ENCODE results near the gene PHACTR1.

PHACTR1 gene

GRCh38 chr6:13015379-13015681 is 298.8 kb downstream of the PHACTR1 start:
- ATAC-seq = no peak
- TF ChIP-seq BACH2 (CRISPR knock-in tag; IDR thresholded peaks at IDR 0.05; ENCODE audit: borderline replicate concordance) = no peak
- TF ChIP-seq ESRRG (CRISPR knock-in tag; IDR thresholded peaks at IDR 0.05) = no peak
- TF ChIP-seq SNAI2 (CRISPR knock-in tag; IDR thresholded peaks at IDR 0.05) = no peak
- TF ChIP-seq CSDC2 (CRISPR knock-in tag; IDR thresholded peaks at IDR 0.05) = no peak
- no peak for TF ChIP-seq ZFP30 (CRISPR knock-in tag; IDR thresholded peaks at IDR 0.05)
- TF ChIP-seq TSHZ2 (CRISPR knock-in tag; IDR thresholded peaks at IDR 0.05) = no peak
- no peak for TF ChIP-seq TOX (CRISPR knock-in tag; IDR thresholded peaks at IDR 0.05; ENCODE audit: borderline replicate concordance)
- TF ChIP-seq, protein P1, sequence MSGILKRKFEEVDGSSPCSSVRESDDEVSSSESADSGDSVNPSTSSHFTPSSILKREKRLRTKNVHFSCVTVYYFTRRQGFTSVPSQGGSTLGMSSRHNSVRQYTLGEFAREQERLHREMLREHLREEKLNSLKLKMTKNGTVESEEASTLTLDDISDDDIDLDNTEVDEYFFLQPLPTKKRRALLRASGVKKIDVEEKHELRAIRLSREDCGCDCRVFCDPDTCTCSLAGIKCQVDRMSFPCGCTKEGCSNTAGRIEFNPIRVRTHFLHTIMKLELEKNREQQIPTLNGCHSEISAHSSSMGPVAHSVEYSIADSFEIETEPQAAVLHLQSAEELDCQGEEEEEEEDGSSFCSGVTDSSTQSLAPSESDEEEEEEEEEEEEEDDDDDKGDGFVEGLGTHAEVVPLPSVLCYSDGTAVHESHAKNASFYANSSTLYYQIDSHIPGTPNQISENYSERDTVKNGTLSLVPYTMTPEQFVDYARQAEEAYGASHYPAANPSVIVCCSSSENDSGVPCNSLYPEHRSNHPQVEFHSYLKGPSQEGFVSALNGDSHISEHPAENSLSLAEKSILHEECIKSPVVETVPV (CRISPR knock-in tag; IDR thresholded peaks at IDR 0.05) = no peak
- no peak for TF ChIP-seq ZNF70 (CRISPR knock-in tag; IDR thresholded peaks at IDR 0.05)
- TF ChIP-seq, protein P2, sequence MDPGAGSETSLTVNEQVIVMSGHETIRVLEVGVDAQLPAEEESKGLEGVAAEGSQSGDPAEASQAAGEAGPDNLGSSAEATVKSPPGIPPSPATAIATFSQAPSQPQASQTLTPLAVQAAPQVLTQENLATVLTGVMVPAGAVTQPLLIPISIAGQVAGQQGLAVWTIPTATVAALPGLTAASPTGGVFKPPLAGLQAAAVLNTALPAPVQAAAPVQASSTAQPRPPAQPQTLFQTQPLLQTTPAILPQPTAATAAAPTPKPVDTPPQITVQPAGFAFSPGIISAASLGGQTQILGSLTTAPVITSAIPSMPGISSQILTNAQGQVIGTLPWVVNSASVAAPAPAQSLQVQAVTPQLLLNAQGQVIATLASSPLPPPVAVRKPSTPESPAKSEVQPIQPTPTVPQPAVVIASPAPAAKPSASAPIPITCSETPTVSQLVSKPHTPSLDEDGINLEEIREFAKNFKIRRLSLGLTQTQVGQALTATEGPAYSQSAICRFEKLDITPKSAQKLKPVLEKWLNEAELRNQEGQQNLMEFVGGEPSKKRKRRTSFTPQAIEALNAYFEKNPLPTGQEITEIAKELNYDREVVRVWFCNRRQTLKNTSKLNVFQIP (CRISPR knock-in tag; IDR thresholded peaks at IDR 0.05; ENCODE audit: borderline replicate concordance, low read depth) = no peak
- TF ChIP-seq, protein P3, sequence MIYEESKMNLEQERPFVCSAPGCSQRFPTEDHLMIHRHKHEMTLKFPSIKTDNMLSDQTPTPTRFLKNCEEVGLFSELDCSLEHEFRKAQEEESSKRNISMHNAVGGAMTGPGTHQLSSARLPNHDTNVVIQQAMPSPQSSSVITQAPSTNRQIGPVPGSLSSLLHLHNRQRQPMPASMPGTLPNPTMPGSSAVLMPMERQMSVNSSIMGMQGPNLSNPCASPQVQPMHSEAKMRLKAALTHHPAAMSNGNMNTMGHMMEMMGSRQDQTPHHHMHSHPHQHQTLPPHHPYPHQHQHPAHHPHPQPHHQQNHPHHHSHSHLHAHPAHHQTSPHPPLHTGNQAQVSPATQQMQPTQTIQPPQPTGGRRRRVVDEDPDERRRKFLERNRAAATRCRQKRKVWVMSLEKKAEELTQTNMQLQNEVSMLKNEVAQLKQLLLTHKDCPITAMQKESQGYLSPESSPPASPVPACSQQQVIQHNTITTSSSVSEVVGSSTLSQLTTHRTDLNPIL (CRISPR knock-in tag; IDR thresholded peaks at IDR 0.05; ENCODE audit: low read depth) = no peak
- TF ChIP-seq ZNF8 (CRISPR knock-in tag; IDR thresholded peaks at IDR 0.05) = no peak
- no peak for TF ChIP-seq ZFP3 (CRISPR knock-in tag; IDR thresholded peaks at IDR 0.05)
- TF ChIP-seq RARB (CRISPR knock-in tag; IDR thresholded peaks at IDR 0.05) = no peak
- no peak for TF ChIP-seq ZNF565 (CRISPR knock-in tag; conservative IDR thresholded peaks at IDR 0.05; ENCODE audit: low read depth)
- TF ChIP-seq TCF4 (CRISPR knock-in tag; IDR thresholded peaks at IDR 0.05; ENCODE audit: borderline replicate concordance) = no peak
- TF ChIP-seq, protein P4, sequence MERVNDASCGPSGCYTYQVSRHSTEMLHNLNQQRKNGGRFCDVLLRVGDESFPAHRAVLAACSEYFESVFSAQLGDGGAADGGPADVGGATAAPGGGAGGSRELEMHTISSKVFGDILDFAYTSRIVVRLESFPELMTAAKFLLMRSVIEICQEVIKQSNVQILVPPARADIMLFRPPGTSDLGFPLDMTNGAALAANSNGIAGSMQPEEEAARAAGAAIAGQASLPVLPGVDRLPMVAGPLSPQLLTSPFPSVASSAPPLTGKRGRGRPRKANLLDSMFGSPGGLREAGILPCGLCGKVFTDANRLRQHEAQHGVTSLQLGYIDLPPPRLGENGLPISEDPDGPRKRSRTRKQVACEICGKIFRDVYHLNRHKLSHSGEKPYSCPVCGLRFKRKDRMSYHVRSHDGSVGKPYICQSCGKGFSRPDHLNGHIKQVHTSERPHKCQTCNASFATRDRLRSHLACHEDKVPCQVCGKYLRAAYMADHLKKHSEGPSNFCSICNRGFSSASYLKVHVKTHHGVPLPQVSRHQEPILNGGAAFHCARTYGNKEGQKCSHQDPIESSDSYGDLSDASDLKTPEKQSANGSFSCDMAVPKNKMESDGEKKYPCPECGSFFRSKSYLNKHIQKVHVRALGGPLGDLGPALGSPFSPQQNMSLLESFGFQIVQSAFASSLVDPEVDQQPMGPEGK (CRISPR knock-in tag; IDR thresholded peaks at IDR 0.05; ENCODE audit: borderline replicate concordance) = no peak
- no peak for TF ChIP-seq OSR1 (CRISPR knock-in tag; IDR thresholded peaks at IDR 0.05)

DNA sequence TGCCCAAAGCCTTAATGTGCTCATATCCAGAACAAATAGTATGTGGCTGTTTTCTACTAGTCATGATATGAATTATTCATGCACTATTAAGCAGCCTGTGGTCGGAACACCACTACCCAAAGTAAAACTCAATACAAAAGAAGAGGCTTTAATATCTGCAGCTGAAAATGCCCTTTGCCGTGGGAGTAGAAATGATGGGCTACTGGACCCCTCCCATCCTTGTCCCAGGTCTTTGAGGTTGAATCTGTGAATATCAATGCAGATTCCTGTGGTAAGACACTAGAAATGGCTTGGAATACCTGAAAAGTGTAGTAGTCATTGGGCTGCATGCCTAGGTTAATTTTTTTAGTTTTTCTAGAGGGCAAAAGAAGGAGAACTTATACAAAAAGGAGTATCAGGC is 308.0 kb downstream of the PHACTR1 start:
- TF ChIP-seq, protein P3 (CRISPR knock-in tag; IDR thresholded peaks at IDR 0.05; ENCODE audit: low read depth) = no peak
- TF ChIP-seq ZNF565 (CRISPR knock-in tag; conservative IDR thresholded peaks at IDR 0.05; ENCODE audit: low read depth) = no peak
- TF ChIP-seq PPARA (CRISPR knock-in tag; IDR thresholded peaks at IDR 0.05; ENCODE audit: borderline replicate concordance) = no peak
- TF ChIP-seq ARNTL (CRISPR knock-in tag; IDR thresholded peaks at IDR 0.05; ENCODE audit: borderline replicate concordance, low read depth) = no peak
- TF ChIP-seq ESRRG (CRISPR knock-in tag; IDR thresholded peaks at IDR 0.05) = no peak
- no peak for TF ChIP-seq CSDC2 (CRISPR knock-in tag; IDR thresholded peaks at IDR 0.05)
- TF ChIP-seq ZNF8 (CRISPR knock-in tag; IDR thresholded peaks at IDR 0.05) = no peak
- TF ChIP-seq GLIS3 (CRISPR knock-in tag; IDR thresholded peaks at IDR 0.05) = no peak
- TF ChIP-seq SNAI2 (CRISPR knock-in tag; IDR thresholded peaks at IDR 0.05) = no peak
- TF ChIP-seq, protein P4 (CRISPR knock-in tag; IDR thresholded peaks at IDR 0.05; ENCODE audit: borderline replicate concordance) = no peak
- no peak for TF ChIP-seq ZC3H10 (CRISPR knock-in tag; IDR thresholded peaks at IDR 0.05)
- TF ChIP-seq OSR1 (CRISPR knock-in tag; IDR thresholded peaks at IDR 0.05) = no peak
- TF ChIP-seq ZFP30 (CRISPR knock-in tag; IDR thresholded peaks at IDR 0.05) = no peak
- no peak for TF ChIP-seq TOX (CRISPR knock-in tag; IDR thresholded peaks at IDR 0.05; ENCODE audit: borderline replicate concordance)
- ATAC-seq = no peak

Measured in SK-N-SH treated with all-trans-retinoic acid at 6 μM for 48 hours (cell line).